COR-L47 (cell line): ENCODE data around the gene SPAG9.
A peak's percentile ranks its signal among the peaks of the same experiment; 100 is the strongest.

Source experiments
- DNase-seq: peaks from one replicate; lab custom pipeline; 2025; lab: John Stamatoyannopoulos, UW

The SPAG9 gene

GRCh38 chr17:51035431-51035830 lies 85.2 kb downstream of the SPAG9 start:
- DNase-seq, result no peak

- no peak for DNase-seq
These were observed 85.9 kb downstream of the SPAG9 start for GRCh38 chr17:51034800-51035199.

- DNase-seq, result no peak
These were observed 87.8 kb downstream of the SPAG9 start for GRCh38 chr17:51032850-51033249.

- no peak for DNase-seq
These were observed 90.9 kb downstream of the SPAG9 start for GRCh38 chr17:51029568-51030463.

GRCh38 chr17:51029142-51029541 lies 91.5 kb downstream of the SPAG9 start:
- DNase-seq, result no peak

- no peak for DNase-seq
These were observed 92.3 kb downstream of the SPAG9 start for GRCh38 chr17:51028176-51028863.

- DNase-seq, result no peak
These were observed 102.1 kb downstream of the SPAG9 start for GRCh38 chr17:51018541-51018940.

GRCh38 chr17:51017270-51017669 lies 103.4 kb downstream of the SPAG9 start:
- DNase-seq, result no peak

- DNase-seq, result no peak
These were observed 104.6 kb downstream of the SPAG9 start for GRCh38 chr17:51016099-51016498.

GRCh38 chr17:51015145-51015558 lies 105.5 kb downstream of the SPAG9 start:
- DNase-seq, result peak; percentile 76

GRCh38 chr17:51014129-51014528 lies 106.5 kb downstream of the SPAG9 start:
- no peak for DNase-seq

GRCh38 chr17:51013322-51013721 lies 107.3 kb downstream of the SPAG9 start:
- no peak for DNase-seq

- DNase-seq, result no peak
These were observed 108.1 kb downstream of the SPAG9 start for GRCh38 chr17:51012538-51012937.

- no peak for DNase-seq
These were observed 110.4 kb downstream of the SPAG9 start for GRCh38 chr17:51010173-51010675.

GRCh38 chr17:51006601-51007000 lies 114.1 kb downstream of the SPAG9 start:
- no peak for DNase-seq

GRCh38 chr17:51005768-51006167 lies 114.9 kb downstream of the SPAG9 start:
- no peak for DNase-seq

- DNase-seq, result no peak
These were observed 116.4 kb downstream of the SPAG9 start for GRCh38 chr17:51004249-51004648.

GRCh38 chr17:51000835-51001638 lies 119.6 kb downstream of the SPAG9 start:
- peak; percentile 60 for DNase-seq

GRCh38 chr17:50995668-50996067 lies 125.0 kb downstream of the SPAG9 start:
- no peak for DNase-seq

GRCh38 chr17:50993544-50993943 lies 127.1 kb downstream of the SPAG9 start:
- no peak for DNase-seq

GRCh38 chr17:50989149-50989548 lies 131.5 kb downstream of the SPAG9 start:
- no peak for DNase-seq

GRCh38 chr17:50988427-50988826 lies 132.2 kb downstream of the SPAG9 start:
- no peak for DNase-seq
